GM12892 (cell line): ENCODE results near the gene SENP5.

ENCODE experiments used
- POLR2A ChIP-seq: IDR thresholded peaks from 2 replicates; pipeline ENCODE4 v1.6.1; 2011; ENCODE audit warnings: low read depth, low read length, control low read depth
- POLR2AphosphoS5 ChIP-seq: IDR thresholded peaks from 2 replicates; pipeline ENCODE4 v1.6.1; 2011; ENCODE audit warnings: low read depth, low read length, control low read depth
- TAF1 ChIP-seq: IDR thresholded peaks from 2 replicates; pipeline ENCODE4 v1.6.1; 2011; ENCODE audit warnings: low read depth, mild to moderate bottlenecking, control low read depth, low read length, borderline replicate concordance

- no peak for TF ChIP-seq POLR2A
- TF ChIP-seq TAF1 = no peak
- TF ChIP-seq POLR2AphosphoS5 = no peak
These were observed 111.8 kb downstream of the SENP5 start for GRCh38 chr3:196979545-196979944.
